Measurements from ENCODE around the gene NUFIP1.

Gene NUFIP1

DNA sequence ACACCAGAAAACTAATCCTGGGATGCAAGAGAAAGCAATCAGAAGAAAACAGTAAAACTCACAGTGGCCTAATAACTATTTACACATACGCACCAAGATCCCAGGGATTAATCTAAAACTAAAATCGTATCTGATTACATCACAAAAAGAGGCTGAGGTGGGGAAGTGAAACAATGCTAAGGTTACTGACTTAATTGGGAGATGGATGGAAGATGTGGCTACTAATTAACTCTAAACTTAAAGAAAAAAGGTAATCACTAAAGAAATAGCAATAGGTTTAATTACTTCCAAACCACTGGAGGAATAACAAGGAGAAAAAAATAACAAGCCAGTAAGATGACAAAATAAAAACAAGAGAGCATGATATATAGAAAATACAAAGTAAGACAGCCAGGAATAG, 50.4 kb downstream of the NUFIP1 start:
- H3F3A ChIP-seq (ENCODE audit: low read depth), result no peaks in the 10 kb centered on the region
- H2AFZ ChIP-seq (ENCODE audit: low read length), result no peak overlapping the region
- no peaks in the 10 kb centered on the region for H3K9me3 ChIP-seq (ENCODE audit: insufficient read depth, low read depth, low read length)
- H3K4me2 ChIP-seq (ENCODE audit: low read depth, low read length, poor library complexity, severe bottlenecking), result no peak overlapping the region
- H3K9ac ChIP-seq (ENCODE audit: low read depth, low read length, poor library complexity, severe bottlenecking), result no peak overlapping the region
- H3K4me3 ChIP-seq (ENCODE audit: low read length, poor library complexity, severe bottlenecking), result no peak overlapping the region
- peaks cover 21% of the 10 kb centered on the region for H3K36me3 ChIP-seq (ENCODE audit: insufficient read depth, low read length)
- no peaks in the 10 kb centered on the region for H4K20me1 ChIP-seq (ENCODE audit: insufficient read depth, low read length, poor library complexity, severe bottlenecking)
- TF ChIP-seq, protein P1, sequence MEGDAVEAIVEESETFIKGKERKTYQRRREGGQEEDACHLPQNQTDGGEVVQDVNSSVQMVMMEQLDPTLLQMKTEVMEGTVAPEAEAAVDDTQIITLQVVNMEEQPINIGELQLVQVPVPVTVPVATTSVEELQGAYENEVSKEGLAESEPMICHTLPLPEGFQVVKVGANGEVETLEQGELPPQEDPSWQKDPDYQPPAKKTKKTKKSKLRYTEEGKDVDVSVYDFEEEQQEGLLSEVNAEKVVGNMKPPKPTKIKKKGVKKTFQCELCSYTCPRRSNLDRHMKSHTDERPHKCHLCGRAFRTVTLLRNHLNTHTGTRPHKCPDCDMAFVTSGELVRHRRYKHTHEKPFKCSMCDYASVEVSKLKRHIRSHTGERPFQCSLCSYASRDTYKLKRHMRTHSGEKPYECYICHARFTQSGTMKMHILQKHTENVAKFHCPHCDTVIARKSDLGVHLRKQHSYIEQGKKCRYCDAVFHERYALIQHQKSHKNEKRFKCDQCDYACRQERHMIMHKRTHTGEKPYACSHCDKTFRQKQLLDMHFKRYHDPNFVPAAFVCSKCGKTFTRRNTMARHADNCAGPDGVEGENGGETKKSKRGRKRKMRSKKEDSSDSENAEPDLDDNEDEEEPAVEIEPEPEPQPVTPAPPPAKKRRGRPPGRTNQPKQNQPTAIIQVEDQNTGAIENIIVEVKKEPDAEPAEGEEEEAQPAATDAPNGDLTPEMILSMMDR (conservative IDR thresholded peaks at IDR 0.05; ENCODE audit: low read length), result no peak
- TF ChIP-seq EZH2phosphoT487 (IDR thresholded peaks at IDR 0.05; ENCODE audit: borderline replicate concordance), result no peak
- peaks cover 9% of the 10 kb centered on the region for H3K4me1 ChIP-seq (ENCODE audit: insufficient read depth, low read length, poor library complexity, severe bottlenecking)
- no peaks in the 10 kb centered on the region for H3K27me3 ChIP-seq (ENCODE audit: insufficient read depth, low read length, poor library complexity, severe bottlenecking)
- H3K9me2 ChIP-seq (replicated peaks; ENCODE audit: low read depth, low read length), result no peaks in the 10 kb centered on the region
- no peaks in the 10 kb centered on the region for H3K79me2 ChIP-seq (ENCODE audit: insufficient read depth, low read length)

GRCh38 chr13:44936246-44936645, 53.0 kb downstream of the NUFIP1 start:
- no peak for TF ChIP-seq EZH2phosphoT487 (IDR thresholded peaks at IDR 0.05; ENCODE audit: borderline replicate concordance)
- TF ChIP-seq, protein P1 (conservative IDR thresholded peaks at IDR 0.05; ENCODE audit: low read length), result no peak
- Histone ChIP-seq H3K9me3 (ENCODE audit: insufficient read depth, low read depth, low read length) (no peaks in the 10 kb centered on the region), H3K9me2 (replicated peaks; ENCODE audit: low read depth, low read length) (no peaks in the 10 kb centered on the region), H3K4me3 (ENCODE audit: low read length, poor library complexity, severe bottlenecking) (no peak overlapping the region), H3K9ac (ENCODE audit: low read depth, low read length, poor library complexity, severe bottlenecking) (no peak overlapping the region), H3K36me3 (ENCODE audit: insufficient read depth, low read length) (peaks cover 3% of the 10 kb centered on the region; the same call in 1 of the 2 replicates), H2AFZ (ENCODE audit: low read length) (no peak overlapping the region), H3F3A (ENCODE audit: low read depth) (no peaks in the 10 kb centered on the region), H3K4me1 (ENCODE audit: insufficient read depth, low read length, poor library complexity, severe bottlenecking) (peaks cover 9% of the 10 kb centered on the region), H3K4me2 (ENCODE audit: low read depth, low read length, poor library complexity, severe bottlenecking) (no peak overlapping the region), H3K79me2 (ENCODE audit: insufficient read depth, low read length) (no peaks in the 10 kb centered on the region), H3K27me3 (ENCODE audit: insufficient read depth, low read length, poor library complexity, severe bottlenecking) (no peaks in the 10 kb centered on the region), H4K20me1 (ENCODE audit: insufficient read depth, low read length, poor library complexity, severe bottlenecking) (no peaks in the 10 kb centered on the region)

DNA sequence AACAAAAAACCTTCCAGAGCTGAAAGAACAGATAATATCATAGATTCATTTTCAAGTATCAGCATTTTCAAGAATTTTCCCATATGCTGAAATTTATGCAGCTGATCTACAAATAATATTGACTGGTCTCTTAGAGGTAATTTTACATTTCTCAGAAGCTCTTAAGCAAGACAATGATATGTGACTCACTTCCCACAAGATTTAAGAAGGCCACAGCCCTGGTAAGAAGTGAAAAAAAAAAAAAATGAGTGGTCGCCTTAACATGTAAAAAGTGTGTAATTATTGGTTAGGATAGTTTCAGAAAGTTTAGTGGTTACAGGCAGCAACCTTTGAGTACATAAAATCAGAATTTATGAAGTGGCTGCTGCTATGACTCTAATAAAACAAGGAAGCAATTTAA, 54.5 kb downstream of the NUFIP1 start:
- Histone ChIP-seq H3K79me2 (ENCODE audit: insufficient read depth, low read length) (no peaks in the 10 kb centered on the region), H3K4me1 (ENCODE audit: insufficient read depth, low read length, poor library complexity, severe bottlenecking) (peaks cover 9% of the 10 kb centered on the region)

More for the DNA sequence above, 54.5 kb downstream of the NUFIP1 start:
- H3K36me3 ChIP-seq (ENCODE audit: insufficient read depth, low read length), result no peaks in the 10 kb centered on the region
- H3K4me3 ChIP-seq (ENCODE audit: low read length, poor library complexity, severe bottlenecking), result no peak overlapping the region
- no peaks in the 10 kb centered on the region for H3F3A ChIP-seq (ENCODE audit: low read depth)
- H3K4me2 ChIP-seq (ENCODE audit: low read depth, low read length, poor library complexity, severe bottlenecking), result no peak overlapping the region
- H4K20me1 ChIP-seq (ENCODE audit: insufficient read depth, low read length, poor library complexity, severe bottlenecking), result no peaks in the 10 kb centered on the region
- no peaks in the 10 kb centered on the region for H3K9me3 ChIP-seq (ENCODE audit: insufficient read depth, low read depth, low read length)
- no peak overlapping the region for H3K9ac ChIP-seq (ENCODE audit: low read depth, low read length, poor library complexity, severe bottlenecking)
- TF ChIP-seq EZH2phosphoT487 (IDR thresholded peaks at IDR 0.05; ENCODE audit: borderline replicate concordance), result no peak
- TF ChIP-seq, protein P1 (conservative IDR thresholded peaks at IDR 0.05; ENCODE audit: low read length), result no peak
- H3K27me3 ChIP-seq (ENCODE audit: insufficient read depth, low read length, poor library complexity, severe bottlenecking), result no peaks in the 10 kb centered on the region
- no peak overlapping the region for H2AFZ ChIP-seq (ENCODE audit: low read length)
- H3K9me2 ChIP-seq (replicated peaks; ENCODE audit: low read depth, low read length), result no peaks in the 10 kb centered on the region
